Gastroesophageal sphincter (tissue), 4 donors: ENCODE data around the gene SSH2. TPM values are rescaled to one million over a fixed set of nuclear protein-coding genes. Genes with fewer than 3 reads are reported as not detected.

Source experiments
- ATAC-seq: fragments of 150-250 bp; one replicate; pipeline ENCODE4 v1.9.1; 2016; ENCODE audit warnings: mild to moderate bottlenecking, moderate library complexity
- H3K27ac ChIP-seq, 4 donors: fragments of 200-600 bp; sonication (generic) in 3 of 4; 1 replicate in 3 of 4; 2 replicates in 1 of 4; pipeline ENCODE4 v1.5.1; 2016 to 2019
- H3K27me3 ChIP-seq: fragments of 200-600 bp; sonication (generic); one replicate; pipeline ENCODE4 v1.5.1; 2019
- H3K36me3 ChIP-seq, 2 donors: fragments of 200-600 bp; sonication (generic); one replicate each; pipeline ENCODE4 v1.5.1; 2019; ENCODE audit warnings: control low read depth in 1 of 2
- H3K4me1 ChIP-seq, 3 donors: fragments of 200-600 bp; sonication (generic); 1 replicate in 2 of 3; 2 replicates in 1 of 3; pipeline ENCODE4 v1.5.1; 2016 to 2019; ENCODE audit warnings: control low read depth in 2 of 3
- H3K4me3 ChIP-seq, 2 donors: fragments of 200-600 bp; sonication (generic); one replicate each; pipeline ENCODE4 v1.5.1; 2019; ENCODE audit warnings: mild to moderate bottlenecking in 1 of 2, moderate library complexity in 1 of 2
- H3K9me3 ChIP-seq, 3 donors: fragments of 200-600 bp; sonication (generic); one replicate each; pipeline ENCODE4 v1.5.1; 2017 to 2019; ENCODE audit warnings: control low read depth in 2 of 3
- EP300 ChIP-seq: sonication (generic); formaldehyde crosslinking; IDR thresholded peaks from one replicate; pipeline ENCODE4 v1.6.1; 2017; ENCODE audit warnings: antibody characterized with exemption, mild to moderate bottlenecking
- POLR2A ChIP-seq, 2 donors: fragments of 450-650 bp; IDR thresholded peaks; one replicate each; pipeline ENCODE4 v1.6.1; 2017; ENCODE audit warnings: antibody characterized with exemption in 2 of 2, mild to moderate bottlenecking in 2 of 2, moderate library complexity in 1 of 2
- POLR2AphosphoS5 ChIP-seq: sonication (generic); formaldehyde crosslinking; IDR thresholded peaks from one replicate; pipeline ENCODE4 v1.6.1; 2017; ENCODE audit warnings: antibody characterized with exemption
- WGBS, 2 donors: methylation state at CpG; one replicate each; pipeline ENCODE4 v1.1.5; 2018; ENCODE audit warnings: low coverage in 1 of 2; 5-methylcytosine and 5-hydroxymethylcytosine counted together
- total RNA-seq, 4 donors: library from RNA; depleted of rRNA; stranded (reverse); fragments of >200 nt; gene quantifications; one replicate each; pipeline ENCODE4 v1.1.0, GENCODE V29; 2016
- TF ChIP-seq, protein P1 (sequence below), 4 experiments: fragments of 200-600 bp in 2 of 4; fragments of 450-650 bp in 2 of 4; sonication (generic) in 1 of 4; IDR thresholded peaks; one replicate each; pipeline ENCODE4 v1.5.1; 2017 to 2019; ENCODE audit warnings: antibody characterized with exemption in 4 of 4, mild to moderate bottlenecking in 2 of 4, moderate library complexity in 2 of 4

Gene SSH2
- total RNA-seq, 4 donors from 2014 or later, result 16.0 to 39.7 (median 24.9) TPM

DNA sequence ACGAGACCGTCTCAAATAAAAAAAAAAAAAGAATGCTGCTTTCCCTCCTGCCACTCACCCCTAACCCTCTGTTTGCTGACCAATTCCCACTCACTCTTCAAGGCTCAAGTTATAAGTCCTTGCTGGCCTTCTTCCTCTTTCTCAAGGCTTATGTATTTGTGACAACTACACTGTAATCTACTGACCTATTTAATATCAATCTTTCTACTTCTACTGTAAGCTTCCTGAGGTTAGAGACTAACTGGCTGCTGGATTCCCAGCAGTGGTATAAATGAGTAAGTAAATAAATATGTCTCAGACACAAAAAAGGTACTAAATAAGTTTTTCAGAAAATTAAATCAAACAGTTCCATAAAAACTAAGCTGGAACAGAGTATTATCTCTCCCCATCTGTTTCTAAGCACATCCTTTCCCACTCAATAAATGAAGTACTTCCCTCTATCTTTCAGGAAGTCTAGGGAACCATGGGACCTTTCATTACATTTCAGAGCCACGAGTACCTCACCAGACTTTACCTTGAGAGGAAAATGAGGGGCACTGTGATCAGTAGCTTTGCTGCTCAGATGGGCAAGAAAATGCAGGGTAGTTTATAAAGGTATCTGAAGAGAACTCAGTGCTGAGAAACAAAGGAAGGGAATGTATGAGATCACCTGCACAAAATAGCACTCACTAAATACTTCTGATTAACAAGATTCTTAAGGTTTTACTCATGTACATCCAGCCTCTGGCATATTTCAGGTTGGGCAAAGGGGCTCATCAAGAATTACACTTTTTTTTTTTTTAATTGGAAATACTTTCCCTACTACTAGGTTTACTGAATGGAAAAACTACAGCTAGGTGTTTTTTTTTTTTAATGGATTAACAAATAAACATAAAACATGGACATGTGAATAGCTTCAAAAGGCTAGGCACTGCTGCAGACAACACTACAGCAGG lies 10.8 kb downstream of the SSH2 start:
- peaks cover 0 to 1% of the 10 kb centered on the region in 2 donors for H3K36me3 ChIP-seq
- H3K27me3 ChIP-seq, result no peaks in the 10 kb centered on the region
- TF ChIP-seq EP300 (no peak), POLR2A (IDR thresholded peaks at IDR 0.05) (no peak), POLR2AphosphoS5 (no peak)
- TF ChIP-seq, protein P1, sequence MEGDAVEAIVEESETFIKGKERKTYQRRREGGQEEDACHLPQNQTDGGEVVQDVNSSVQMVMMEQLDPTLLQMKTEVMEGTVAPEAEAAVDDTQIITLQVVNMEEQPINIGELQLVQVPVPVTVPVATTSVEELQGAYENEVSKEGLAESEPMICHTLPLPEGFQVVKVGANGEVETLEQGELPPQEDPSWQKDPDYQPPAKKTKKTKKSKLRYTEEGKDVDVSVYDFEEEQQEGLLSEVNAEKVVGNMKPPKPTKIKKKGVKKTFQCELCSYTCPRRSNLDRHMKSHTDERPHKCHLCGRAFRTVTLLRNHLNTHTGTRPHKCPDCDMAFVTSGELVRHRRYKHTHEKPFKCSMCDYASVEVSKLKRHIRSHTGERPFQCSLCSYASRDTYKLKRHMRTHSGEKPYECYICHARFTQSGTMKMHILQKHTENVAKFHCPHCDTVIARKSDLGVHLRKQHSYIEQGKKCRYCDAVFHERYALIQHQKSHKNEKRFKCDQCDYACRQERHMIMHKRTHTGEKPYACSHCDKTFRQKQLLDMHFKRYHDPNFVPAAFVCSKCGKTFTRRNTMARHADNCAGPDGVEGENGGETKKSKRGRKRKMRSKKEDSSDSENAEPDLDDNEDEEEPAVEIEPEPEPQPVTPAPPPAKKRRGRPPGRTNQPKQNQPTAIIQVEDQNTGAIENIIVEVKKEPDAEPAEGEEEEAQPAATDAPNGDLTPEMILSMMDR (IDR thresholded peaks at IDR 0.05), result no peak
- peaks cover 0 to 14% (median 0%) of the 10 kb centered on the region in 3 donors for H3K4me1 ChIP-seq
- H3K4me3 ChIP-seq, result no peak overlapping the region
- 74 to 80% methylated on average over 2 to 3 of the region's 3 CpGs for WGBS, 2 donors
- peak overlapping the region in 2 of 4 donors; percentile 21 to 42 for H3K27ac ChIP-seq
- ATAC-seq, result no peak
- no peaks in the 10 kb centered on the region for H3K9me3 ChIP-seq

DNA sequence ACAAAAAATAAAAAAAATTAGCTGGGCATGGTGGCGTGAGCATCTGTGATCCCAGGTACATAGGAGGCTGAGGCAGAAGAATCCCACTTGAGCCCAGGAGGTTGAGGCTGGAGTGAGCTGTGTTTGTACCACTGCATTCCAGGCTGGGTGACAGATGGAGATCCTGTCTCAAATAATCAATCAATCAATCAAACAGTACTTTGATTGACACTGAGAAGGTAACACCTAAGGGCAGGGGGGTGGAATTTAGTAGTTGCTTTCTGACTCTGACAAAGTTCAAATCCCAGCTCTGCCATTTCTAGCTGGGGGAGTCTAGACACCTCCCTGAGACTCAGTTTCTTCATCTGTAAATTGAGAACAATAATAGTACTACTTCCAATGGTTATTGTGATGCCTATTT lies 12.0 kb downstream of the SSH2 start:
- TF ChIP-seq, protein P1 (IDR thresholded peaks at IDR 0.05), result no peak
- TF ChIP-seq POLR2A (IDR thresholded peaks at IDR 0.05), result no peak
- TF ChIP-seq EP300, result no peak
- no peak for TF ChIP-seq POLR2AphosphoS5
- 92% methylated on average over 1 of the region's 1 CpG; no CpG with 5 or more reads in 1 of the 2 donors for WGBS, 2 donors
- peaks cover 0 to 14% (median 0%) of the 10 kb centered on the region in 3 donors for H3K4me1 ChIP-seq
- no peaks in the 10 kb centered on the region for H3K27me3 ChIP-seq
- no peak for ATAC-seq
- no peak overlapping the region for H3K4me3 ChIP-seq
- no peaks in the 10 kb centered on the region for H3K9me3 ChIP-seq
- H3K36me3 ChIP-seq, result peaks cover 0 to 7% of the 10 kb centered on the region in 2 donors
- no peak overlapping the region for H3K27ac ChIP-seq

DNA sequence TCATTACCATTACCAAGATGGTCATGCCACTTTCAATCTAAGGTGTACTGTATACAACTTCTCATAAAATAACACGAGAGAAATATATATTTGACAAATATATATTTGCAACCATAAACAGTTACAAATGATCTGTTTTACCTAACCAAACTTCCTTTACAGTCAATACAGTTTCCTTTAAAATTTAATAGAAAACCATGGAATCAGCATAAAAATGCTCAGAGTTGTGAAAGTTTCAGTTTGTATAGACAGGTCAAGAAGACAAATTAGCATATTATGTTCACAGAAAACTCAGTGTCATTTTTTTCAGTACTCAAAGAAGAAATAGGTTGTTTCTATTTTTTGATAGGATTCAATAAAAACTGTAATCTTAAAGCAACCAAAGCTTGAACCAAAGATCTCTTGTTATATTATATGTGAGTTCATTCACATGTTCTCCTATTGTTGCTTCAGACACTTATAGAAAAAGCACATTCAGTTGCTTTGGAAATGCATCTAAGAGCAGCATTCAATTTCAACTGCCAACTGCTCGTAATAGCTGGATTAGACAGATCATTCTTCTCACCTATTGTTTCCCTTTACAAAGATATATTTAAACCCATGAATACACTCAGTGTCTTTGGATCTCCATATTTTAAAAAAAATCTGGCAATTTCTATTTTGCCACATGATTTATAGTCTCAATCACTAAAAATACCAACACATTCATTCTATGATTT lies 15.1 kb downstream of the SSH2 start:
- no peaks in the 10 kb centered on the region for H3K9me3 ChIP-seq
- no peak for TF ChIP-seq POLR2A (IDR thresholded peaks at IDR 0.05)
- TF ChIP-seq, protein P1 (IDR thresholded peaks at IDR 0.05), result no peak
- TF ChIP-seq POLR2AphosphoS5, result no peak
- TF ChIP-seq EP300, result no peak
- 62 to 66% methylated on average over 2 of the region's 2 CpGs for WGBS, 2 donors

DNA sequence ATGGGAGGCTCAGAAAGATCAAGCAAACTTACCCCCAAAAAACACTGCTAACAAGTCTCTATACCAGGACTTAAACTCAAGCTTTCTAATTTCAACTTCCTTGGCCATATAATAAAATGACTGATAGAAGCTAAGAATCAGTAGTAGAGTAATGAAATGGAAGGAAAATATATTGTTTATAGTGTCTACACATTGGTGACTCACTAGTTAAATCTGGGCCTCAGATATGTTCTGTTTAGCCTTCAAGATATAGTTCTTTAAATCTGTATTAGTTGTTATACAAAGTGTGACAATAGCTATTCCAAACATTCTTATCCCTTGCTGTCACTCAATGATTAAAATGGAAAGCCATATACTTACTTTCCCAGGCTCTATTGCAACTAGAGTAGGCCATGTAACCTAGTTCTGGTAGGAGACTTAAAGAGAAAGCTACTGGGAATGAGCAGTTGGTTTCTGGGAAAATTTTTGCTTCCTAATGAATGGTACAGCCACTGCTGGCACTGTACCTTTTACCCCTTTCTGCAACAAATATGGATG lies 18.3 kb downstream of the SSH2 start:
- no peak overlapping the region for H3K4me3 ChIP-seq
- H3K4me1 ChIP-seq, result peaks cover 0 to 4% (median 0%) of the 10 kb centered on the region in 3 donors
- peaks cover 0 to 7% of the 10 kb centered on the region in 2 donors for H3K36me3 ChIP-seq
- no peak for TF ChIP-seq EP300
- no peak for TF ChIP-seq POLR2AphosphoS5
- no peak for TF ChIP-seq POLR2A (IDR thresholded peaks at IDR 0.05)
- TF ChIP-seq, protein P1 (IDR thresholded peaks at IDR 0.05), result no peak
- no peaks in the 10 kb centered on the region for H3K27me3 ChIP-seq
- H3K27ac ChIP-seq, result no peak overlapping the region
- H3K9me3 ChIP-seq, result no peaks in the 10 kb centered on the region
- no peak for ATAC-seq

More for the DNA sequence above, 15.1 kb downstream of the SSH2 start:
- ATAC-seq, result no peak
- Histone ChIP-seq H3K4me1 (peaks cover 0 to 14% (median 0%) of the 10 kb centered on the region in 3 donors), H3K27ac (no peak overlapping the region), H3K27me3 (no peaks in the 10 kb centered on the region), H3K36me3 (peaks cover 0 to 7% of the 10 kb centered on the region in 2 donors), H3K4me3 (no peak overlapping the region)
